Measurements from ENCODE around the gene MRPL55.

Gene MRPL55

DNA sequence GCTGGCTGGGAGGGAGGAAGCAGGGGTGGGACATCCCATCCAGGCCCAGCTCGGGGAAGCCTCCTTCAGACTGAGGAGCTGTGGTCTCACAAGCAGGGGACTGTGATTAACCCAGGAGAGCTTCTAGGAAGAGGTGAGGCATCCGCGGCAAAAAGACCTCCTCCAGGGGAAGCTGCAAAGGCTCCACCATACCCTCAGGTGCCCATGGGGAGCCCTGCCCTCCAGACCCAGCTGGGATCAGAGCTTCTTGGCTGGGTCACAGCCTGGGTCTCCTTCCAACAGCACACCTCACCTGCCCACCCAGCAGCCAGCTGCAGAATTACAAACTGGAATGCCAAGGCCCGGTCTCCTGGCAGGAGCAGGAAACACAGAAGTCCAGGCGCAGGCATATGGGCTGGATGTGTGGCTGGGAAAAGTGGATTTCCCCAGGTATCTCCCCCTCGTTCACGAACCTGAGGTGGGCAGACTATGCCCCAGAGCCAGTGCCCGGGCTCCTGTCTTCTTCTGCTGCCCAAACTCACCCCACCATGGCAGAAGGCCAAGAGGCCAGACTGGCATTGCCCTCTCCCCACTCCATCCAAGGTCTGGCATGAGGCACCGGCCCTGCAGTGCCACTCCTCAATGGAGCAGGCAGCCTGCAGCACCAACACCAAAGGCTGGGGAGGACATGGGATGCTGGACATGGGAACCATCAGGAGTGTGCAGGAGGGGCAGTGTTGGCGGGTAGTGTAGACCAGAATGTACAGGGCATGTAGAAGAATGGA lies 42.0 kb downstream of the MRPL55 start:
- no peak for DNase-seq

DNA sequence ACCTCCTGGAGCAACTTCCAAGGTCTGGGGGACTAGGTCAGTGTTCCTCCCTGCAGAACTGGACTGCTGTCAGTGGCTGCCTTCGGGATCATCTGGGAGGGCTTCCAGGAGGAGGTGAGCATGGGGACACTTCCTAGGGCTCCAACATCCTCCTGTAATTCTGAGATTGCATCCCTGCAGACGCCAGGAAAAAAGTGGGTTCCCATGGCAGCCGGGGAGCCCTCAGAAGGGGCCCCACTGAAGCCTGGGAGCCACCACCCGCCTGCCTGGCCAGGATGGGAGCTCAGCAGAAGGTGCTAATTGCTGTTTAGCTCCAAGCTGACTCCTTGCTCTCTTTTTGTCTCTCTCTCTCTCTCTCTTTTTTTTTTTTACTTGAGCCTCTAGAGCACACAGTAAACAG lies 42.7 kb downstream of the MRPL55 start:
- no peak for DNase-seq

DNA sequence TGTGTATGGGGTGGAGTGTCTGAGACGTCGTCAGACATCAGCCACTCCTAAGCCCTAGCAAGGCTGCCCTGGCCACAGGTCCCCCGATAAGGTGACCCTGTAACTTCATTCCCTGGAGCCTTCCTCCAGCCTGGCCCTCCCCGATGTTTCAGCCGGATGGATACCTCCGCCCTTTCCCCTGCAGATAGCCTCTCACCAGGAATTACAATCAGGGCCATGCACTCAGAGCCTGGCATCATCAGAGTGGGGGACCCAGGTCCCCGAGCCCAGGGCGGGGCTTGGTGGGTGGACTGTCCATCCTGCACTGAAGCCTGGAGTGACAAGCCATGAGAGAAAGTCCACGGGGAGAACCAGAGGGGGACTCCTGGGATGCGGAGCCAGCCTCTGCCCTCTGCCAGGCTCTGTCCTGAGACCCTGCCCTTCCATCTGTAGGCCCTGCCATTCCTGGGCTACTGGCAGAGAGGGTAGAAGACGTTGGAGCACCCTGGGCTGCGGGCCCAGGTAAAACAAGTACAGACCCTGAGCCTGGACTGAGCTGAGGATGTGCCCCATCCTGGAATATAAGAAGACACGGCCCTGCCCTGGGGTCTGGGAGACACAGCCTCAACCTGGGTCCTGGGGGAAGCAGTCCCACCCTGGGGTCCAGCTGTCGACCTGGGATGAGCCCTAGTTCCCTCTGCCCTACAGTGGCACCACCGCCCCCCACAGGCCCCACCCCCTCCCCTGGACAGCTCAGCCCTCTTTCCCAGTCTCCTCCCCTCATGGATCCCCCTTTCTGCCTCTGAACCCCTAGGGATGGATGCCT lies 43.4 kb downstream of the MRPL55 start:
- DNase-seq, result no peak

DNA sequence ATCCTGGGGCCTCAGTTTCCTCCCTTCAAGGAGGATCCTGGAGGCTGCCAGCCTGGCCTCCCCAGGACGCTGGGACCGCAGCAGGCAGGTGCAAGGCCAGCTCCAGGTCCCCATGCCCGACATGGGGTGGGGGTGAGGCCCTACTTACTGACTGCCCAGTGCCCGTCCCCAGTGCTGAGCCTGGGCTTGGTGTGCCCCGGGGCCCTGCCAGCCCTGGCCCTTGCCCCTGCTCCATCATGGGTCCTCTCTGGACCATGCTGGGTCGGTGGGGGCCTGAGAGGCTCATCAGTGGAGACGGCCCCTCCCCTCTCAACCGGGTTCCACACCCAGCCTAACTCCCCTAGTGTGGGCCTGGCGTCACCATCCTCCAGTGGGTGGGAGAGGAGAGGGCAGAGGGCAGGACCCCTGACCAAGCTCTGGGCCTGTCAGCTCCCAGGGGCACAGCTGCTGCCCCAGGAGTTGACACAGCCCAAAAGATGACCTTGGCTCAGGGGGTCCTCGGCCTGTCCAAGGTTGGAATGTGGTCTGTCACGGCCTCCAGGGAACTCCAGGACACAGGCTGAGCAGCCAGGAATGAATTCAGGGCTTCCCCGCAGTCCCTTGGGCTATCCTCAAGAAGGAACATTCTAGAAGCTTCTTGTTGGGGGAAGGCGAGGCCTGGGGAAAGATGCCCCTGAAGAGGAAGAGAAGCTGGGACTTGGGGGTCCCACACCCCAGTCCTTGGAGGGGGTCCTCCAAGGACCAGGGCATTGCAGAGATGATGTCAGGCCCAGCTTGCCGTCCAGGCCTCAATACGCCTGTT lies 44.2 kb downstream of the MRPL55 start:
- DNase-seq, result no peak

DNA sequence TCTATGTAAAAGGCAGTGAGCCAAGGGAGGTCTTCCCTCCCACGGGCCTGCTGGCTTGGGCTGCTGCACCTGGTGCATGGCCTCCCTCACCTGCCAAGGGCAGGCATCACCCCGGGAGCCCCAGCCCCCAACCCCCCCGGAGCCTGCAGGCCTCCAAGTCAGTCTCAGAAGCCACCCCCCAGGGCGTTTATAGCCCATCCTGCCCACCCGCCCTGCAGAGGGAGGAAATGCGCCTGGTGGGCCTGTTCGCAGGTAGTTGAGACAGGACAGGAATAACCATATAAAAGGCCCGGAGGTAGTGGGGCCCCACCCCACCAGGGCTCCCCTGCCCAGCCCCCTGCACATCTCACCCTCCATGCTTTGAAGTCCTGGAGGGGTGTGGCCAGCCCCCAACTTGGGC lies 44.8 kb downstream of the MRPL55 start:
- DNase-seq, result no peak

DNA sequence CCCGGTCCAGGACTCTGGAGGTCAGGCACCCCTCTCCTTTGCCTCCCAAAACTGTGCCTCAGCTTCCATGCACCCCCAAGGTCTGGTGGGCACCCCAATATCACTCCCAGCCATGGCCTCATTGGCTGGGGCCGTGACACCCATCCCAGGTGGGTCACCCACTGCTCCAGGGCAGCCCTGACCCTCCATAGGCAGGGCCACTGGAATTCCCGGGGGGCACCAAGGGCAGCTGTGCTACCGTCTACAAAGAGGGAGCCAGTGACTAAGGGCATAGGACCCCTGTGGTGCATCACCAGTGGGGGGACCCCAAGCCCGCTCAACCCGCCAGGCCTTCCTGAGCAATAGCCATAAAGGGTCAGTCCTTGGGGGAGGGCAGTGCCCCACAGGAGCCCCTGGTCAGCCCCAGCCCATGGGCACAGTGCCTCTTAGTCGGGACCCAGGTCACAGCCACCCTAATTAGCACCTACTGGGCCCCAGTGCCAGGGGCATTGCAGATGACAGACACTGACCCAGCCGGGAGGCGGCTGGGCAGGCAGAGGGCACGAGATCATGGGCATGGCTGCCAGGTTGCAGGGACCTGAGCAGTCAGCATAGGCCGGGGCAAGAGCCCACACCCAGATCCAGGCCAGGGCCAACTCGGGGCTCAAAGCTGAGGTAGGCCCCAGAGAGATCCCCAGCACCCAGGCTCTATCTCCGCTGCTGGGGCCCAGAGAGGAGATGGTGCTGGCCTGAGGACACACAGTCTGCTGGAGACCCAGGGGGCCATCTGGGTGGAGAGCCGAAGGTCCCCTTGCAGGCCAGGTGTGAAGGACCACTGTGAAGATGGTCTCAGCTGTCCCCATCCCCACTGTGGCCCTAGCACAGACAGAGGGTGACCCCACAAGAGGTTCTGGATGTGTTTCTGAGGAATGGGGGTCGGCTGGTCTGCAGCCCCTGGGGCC lies 45.6 kb downstream of the MRPL55 start:
- no peak for DNase-seq

DNA sequence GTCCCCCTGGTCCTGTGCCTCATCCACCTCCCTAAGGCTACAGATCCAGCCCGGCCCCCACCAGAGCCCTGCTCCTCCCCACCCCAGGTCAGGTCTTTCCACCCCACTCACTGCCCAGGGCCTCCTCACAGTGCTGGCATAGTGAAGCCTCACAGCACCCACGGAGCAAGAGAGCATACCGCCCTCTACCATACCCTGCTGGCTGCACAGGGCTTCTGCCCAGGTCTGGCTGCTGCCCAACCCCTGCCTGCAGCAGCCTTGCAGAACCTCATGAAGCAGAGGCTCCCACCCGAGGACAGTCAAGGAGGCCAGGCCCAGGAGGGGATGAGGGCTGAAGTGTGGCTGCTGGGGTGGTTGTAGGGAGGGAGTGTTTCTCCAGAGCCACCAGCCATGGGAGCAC lies 46.3 kb downstream of the MRPL55 start:
- DNase-seq, result no peak

DNA sequence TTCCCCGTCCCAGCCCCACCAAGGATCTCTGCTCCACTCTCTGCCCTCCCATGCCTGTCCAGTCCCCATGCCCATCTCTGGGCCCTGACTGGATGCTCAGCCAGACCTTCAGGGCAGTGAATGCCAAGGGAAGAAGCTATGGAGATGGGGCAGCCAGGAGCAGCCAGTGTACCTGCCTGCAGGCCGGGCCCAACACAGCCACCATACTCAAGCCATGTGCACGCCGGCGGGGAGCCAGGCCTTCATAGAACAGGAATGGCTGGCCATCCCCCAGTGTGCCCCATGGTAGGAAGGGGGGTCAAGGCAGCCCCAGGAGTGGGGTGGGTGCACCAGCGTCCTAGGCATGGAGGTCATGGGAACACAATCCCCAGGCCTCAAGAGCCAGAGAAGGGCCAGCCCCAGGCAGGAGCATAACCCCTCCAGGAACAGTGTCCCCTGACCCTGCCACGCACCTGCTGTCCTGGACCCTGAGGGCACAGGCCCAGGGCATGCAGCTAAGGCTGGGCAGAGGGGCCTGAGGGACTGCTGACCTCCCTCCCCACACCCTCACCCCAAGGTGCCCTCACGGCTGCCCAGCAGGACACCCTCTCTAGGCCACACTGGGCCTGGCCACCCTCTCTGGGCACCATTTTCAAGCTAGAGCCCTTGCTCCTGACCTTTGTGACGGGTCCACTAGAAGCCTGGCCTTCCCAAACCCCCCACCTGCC lies 46.9 kb downstream of the MRPL55 start:
- DNase-seq, result no peak

DNA sequence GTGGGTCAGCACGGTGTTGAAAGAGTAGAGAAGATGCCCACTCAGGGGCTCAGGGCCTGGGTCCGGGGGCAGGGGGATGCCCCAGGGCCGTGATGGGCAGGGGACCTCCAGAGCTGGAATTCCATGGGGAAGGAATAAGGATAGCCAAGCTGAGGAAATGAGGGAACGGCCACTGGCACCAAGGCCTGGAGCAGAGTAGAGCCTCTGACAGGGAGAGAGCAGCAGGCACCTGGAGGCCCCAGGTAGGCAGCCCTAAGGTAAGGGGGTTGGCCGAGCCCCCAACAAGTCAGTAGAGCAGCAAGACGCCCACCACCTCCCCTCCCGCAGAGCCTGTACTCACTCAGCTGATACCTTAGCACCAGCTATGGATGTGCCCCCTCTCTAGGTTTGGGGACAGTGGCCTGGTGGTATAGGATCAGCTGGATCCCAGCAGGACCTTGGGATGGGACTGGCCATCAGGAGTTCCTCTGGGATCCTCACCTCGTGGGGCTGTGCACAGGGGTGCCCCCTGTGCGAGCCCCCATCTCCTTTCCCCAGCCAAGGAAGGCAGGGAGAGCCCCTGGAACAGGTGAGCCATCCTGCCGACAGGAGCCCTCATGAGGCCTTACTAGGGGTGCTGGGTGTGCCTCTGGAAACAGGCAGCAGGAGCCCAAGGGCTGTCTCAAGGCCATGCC lies 47.6 kb downstream of the MRPL55 start:
- no peak for DNase-seq

DNA sequence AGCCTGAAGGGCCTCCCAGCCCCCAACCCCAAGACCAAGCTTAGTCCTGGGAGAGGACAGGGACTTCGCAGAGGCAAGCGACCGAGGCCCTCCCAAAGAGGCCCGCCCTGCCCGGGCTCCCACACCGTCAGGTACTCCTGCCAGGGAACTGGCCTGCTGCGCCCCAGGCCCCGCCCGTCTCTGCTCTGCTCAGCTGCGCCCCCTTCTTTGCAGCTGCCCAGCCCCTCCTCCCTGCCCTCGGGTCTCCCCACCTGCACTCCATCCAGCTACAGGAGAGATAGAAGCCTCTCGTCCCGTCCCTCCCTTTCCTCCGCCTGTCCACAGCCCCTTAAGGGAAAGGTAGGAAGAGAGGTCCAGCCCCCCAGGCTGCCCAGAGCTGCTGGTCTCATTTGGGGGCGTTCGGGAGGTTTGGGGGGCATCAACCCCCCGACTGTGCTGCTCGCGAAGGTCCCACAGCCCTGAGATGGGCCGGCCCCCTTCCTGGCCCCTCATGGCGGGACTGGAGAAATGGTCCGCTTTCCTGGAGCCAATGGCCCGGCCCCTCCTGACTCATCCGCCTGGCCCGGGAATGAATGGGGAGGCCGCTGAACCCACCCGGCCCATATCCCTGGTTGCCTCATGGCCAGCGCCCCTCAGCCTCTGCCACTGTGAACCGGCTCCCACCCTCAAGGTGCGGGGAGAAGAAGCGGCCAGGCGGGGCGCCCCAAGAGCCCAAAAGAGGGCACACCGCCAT lies 48.5 kb downstream of the MRPL55 start:
- DNase-seq, result no peak

DNA sequence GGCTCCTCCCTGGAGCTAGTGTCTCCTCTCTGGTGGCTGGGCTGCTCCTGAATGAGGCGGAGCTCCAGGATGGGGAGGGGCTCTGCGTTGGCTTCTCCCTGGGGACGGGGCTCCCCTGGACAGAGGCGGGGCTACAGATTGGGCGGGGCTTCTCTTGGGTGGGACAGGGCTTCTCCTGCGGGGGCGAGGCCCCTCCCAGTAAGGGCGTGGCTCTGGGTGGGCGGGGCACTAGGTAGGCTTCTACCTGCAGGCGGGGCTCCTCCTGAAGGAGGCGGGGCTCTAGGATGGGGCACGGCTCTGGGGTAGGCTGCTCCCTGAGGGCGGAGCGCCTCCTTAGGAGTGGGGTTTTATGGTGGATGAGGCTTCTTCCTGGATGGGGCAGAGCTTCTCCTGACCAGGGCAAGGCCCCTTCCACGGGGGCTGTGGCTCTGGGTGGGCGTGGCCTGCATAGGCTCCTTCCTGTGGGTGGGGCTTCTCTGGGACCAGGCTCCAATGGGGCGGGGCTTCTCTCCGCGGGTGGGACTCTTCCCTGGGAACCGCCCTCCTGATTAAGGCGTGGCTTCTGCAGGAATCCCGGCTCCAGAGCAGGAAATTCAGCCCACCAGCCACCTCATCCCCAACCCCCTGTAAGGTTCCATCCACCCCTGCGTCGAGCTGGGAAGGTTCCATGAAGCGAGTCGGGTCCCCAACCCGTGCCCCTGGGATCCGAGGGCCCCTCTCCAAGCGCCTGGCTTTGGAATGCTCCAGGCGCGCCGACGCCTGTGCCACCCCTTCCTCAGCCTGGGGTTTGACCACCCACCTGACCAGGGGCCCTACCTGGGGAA lies 49.3 kb downstream of the MRPL55 start:
- no peak for DNase-seq

DNA sequence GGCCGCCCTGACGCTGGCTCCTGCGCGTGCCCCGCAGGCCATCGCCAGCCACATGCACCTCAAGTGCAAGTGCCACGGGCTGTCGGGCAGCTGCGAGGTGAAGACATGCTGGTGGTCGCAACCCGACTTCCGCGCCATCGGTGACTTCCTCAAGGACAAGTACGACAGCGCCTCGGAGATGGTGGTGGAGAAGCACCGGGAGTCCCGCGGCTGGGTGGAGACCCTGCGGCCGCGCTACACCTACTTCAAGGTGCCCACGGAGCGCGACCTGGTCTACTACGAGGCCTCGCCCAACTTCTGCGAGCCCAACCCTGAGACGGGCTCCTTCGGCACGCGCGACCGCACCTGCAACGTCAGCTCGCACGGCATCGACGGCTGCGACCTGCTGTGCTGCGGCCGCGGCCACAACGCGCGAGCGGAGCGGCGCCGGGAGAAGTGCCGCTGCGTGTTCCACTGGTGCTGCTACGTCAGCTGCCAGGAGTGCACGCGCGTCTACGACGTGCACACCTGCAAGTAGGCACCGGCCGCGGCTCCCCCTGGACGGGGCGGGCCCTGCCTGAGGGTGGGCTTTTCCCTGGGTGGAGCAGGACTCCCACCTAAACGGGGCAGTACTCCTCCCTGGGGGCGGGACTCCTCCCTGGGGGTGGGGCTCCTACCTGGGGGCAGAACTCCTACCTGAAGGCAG lies 50.0 kb downstream of the MRPL55 start:
- DNase-seq, result no peak

DNA sequence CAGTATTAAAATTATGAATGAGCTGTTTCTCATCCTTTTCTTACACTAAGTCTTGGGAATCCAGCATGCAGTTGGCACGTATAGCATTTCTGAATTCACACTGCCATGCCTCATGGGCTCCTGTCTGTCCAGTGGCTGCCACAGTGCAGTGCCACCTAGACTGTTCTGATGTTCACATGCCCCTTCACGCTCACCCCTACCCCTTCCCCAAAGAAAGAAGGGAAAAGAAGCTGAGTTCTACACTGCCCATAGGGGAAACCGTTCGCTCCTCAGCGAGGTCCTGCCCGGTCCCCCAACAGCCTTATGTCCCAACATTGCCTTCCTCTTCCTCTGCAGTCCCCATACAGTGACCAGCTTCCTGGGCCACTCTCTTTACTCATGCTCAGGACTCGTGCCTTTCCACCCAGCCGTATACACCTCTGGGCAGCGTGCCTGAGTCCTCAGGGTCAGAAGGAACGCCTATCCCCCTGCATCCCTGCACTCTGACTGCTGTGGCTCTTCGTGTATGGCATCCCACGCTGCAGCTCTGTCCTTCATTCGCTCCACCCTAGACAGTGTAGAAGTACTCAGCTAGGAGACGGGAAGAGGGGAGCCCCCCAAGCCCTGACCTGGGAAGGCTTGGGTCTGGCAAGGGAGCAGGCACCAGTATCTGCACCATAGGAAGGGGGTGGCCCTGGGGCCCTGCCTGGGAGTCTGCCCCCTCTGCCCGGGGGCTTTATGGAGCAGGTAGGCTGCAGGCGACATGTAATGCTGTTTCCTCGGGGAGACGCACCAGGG lies 50.7 kb downstream of the MRPL55 start:
- no peak for DNase-seq

Data from DMS 273 treated with DMSO at 0.1 percent for 48 hours (cell line).